Activated CD8-positive, alpha-beta T cell treated with anti-CD3 and anti-CD28 coated beads, Interleukin-2, amount 10 ng/mL, durations not matched to agents 7 days and 5 days (primary cell): ENCODE data around the gene ABCA2. TPM values are rescaled to one million over a fixed set of nuclear protein-coding genes. Genes with fewer than 3 reads are reported as not detected.

ENCODE experiments used
- ATAC-seq: fragments of 150-1000 bp; cut with Tn5 transposase; one replicate; pipeline ENCODE4 v1.10.0; 2021; ENCODE audit warnings: moderate library complexity
- CTCF ChIA-PET: fragments of 350-600 bp; sonication (Branson Sonifier 250); formaldehyde crosslinking; loops from one replicate; lab custom pipeline; 2021; ENCODE audit warnings: antibody characterized with exemption; lab: Charles Lee
- POLR2A ChIA-PET: fragments of 350-600 bp; sonication (Branson Sonifier 250); formaldehyde crosslinking; loops from one replicate; lab custom pipeline; 2021; ENCODE audit warnings: antibody characterized with exemption; lab: Charles Lee
- DNase-seq: peaks from one replicate; pipeline ENCODE4 v3.0.0-alpha.2; 2020
- H3K27ac Mint-ChIP-seq: one replicate; pipeline ENCODE4 v1.8.0; 2021; ENCODE audit warnings: mild to moderate bottlenecking, mixed read lengths
- H3K27me3 Mint-ChIP-seq: one replicate; pipeline ENCODE4 v1.8.0; 2021; ENCODE audit warnings: low read depth, mixed read lengths
- H3K36me3 Mint-ChIP-seq: one replicate; pipeline ENCODE4 v1.8.0; 2021; ENCODE audit warnings: low read depth, mixed read lengths
- H3K4me1 Mint-ChIP-seq: one replicate; pipeline ENCODE4 v1.8.0; 2021; ENCODE audit warnings: low read depth, mixed read lengths
- H3K4me3 Mint-ChIP-seq: one replicate; pipeline ENCODE4 v1.8.0; 2021; ENCODE audit warnings: mild to moderate bottlenecking, mixed read lengths
- H3K9me3 Mint-ChIP-seq: one replicate; pipeline ENCODE4 v1.8.0; 2022; ENCODE audit warnings: mixed read lengths; ENCODE audit not compliant: insufficient read depth
- total RNA-seq, 2 experiments: library from RNA; stranded (reverse); gene quantifications; one replicate each; pipeline ENCODE4 v1.2.3, GENCODE V29; 2021

ABCA2 gene
- 10 to 100 TPM; 61.5 to 62.0 TPM for total RNA-seq

- no peak for DNase-seq
- no peaks in the 10 kb centered on the region for H3K9me3 Mint-ChIP-seq
- peaks cover 62% of the 10 kb centered on the region for H3K4me1 Mint-ChIP-seq
- ChIA-PET CTCF (interaction anchor here (1.2 to 4.5 kb wide), 13 partner anchors 8 to 239 kb away, joined by 3 to 41 read pairs (median 6); partner anchors contain the start of genes AJM1, CLIC3, NPDC1 and PAXX), POLR2A (interaction anchor here (1.0 to 1.4 kb wide), 2 partner anchors 29 to 83 kb away, joined by 3 to 6 read pairs; partner anchors contain the start of gene FBXW5)
- no peaks in the 10 kb centered on the region for H3K36me3 Mint-ChIP-seq
- H3K27ac Mint-ChIP-seq: peak within 1 kb of the TSS; percentile 88
- H3K27me3 Mint-ChIP-seq: peaks cover 2% of the 10 kb centered on the region
- ATAC-seq: no peak
- peak within 1 kb of the TSS; percentile 78 for H3K4me3 Mint-ChIP-seq
These were observed at the start of gene ABCA2 for GRCh38 chr9:137027369-137028262. Gene ABCA2 (minus strand): TSS chr9:137028237. CDS start chr9:137028140, 97 bp downstream.

- H3K4me3 Mint-ChIP-seq: peak within 1 kb of the TSS; percentile 79
- no peaks in the 10 kb centered on the region for H3K27me3 Mint-ChIP-seq
- CTCF ChIA-PET: interaction anchor here (1.0 to 2.2 kb wide), 7 partner anchors 9 to 42 kb away, joined by 3 to 13 read pairs (median 5); partner anchors contain the start of gene MAN1B1
- H3K9me3 Mint-ChIP-seq: no peaks in the 10 kb centered on the region
- peaks cover 22% of the 10 kb centered on the region for H3K36me3 Mint-ChIP-seq
- peak; percentile 81 for DNase-seq
- H3K27ac Mint-ChIP-seq: peak within 1 kb of the TSS; percentile 85
- H3K4me1 Mint-ChIP-seq: peaks cover 14% of the 10 kb centered on the region
- ATAC-seq: peak; percentile 82
- POLR2A ChIA-PET: interaction anchor here (2.6 kb wide), 1 partner anchor 9 kb away, joined by 21 read pairs; the partner anchor contains the start of gene MAN1B1
These were observed 49.1 kb upstream of the ABCA2 start, which contains the start of gene UAP1L1 for GRCh38 chr9:137077010-137077747. Gene UAP1L1 (plus strand): TSS chr9:137077517. CDS start chr9:137077533, 16 bp downstream.

DNA sequence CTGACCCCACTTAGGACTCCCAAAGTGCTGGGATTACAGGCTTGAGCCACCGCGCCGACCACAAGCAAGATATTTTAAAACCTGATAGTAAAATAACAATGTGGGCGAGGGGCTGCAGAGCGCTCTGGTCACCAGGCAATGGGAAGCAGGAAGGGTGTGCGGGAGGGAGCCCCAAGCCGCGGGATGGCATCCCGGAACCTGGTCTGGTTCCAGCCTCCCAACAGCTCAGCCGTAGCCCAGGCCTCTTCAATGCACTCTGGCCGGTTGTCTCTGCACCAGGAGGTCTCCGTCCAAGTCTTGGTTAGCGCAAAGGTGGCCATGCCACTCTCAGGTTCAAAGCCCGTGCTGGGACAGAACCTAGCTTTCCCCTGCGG is 48.6 kb upstream of the ABCA2 start:
- ATAC-seq (no peak), DNase-seq (no peak)
- peak overlapping the region; percentile 68 for H3K4me3 Mint-ChIP-seq
- H3K9me3 Mint-ChIP-seq: no peaks in the 10 kb centered on the region
- CTCF ChIA-PET: interaction anchor here (1.0 to 2.2 kb wide), 6 partner anchors 9 to 41 kb away, joined by 3 to 13 read pairs (median 6); partner anchors contain the start of gene MAN1B1
- POLR2A ChIA-PET: interaction anchor here (2.6 kb wide), 1 partner anchor 10 kb away, joined by 21 read pairs; the partner anchor contains the start of gene MAN1B1
- peaks cover 16% of the 10 kb centered on the region for H3K4me1 Mint-ChIP-seq
- peak overlapping the region; percentile 73 for H3K27ac Mint-ChIP-seq
- H3K27me3 Mint-ChIP-seq: no peaks in the 10 kb centered on the region
- peaks cover 16% of the 10 kb centered on the region for H3K36me3 Mint-ChIP-seq

- POLR2A ChIA-PET: interaction anchor here (2.6 kb wide), 1 partner anchor 11 kb away, joined by 21 read pairs; the partner anchor contains the start of gene MAN1B1
- Mint-ChIP-seq H3K4me3 (no peak overlapping the region), H3K4me1 (peaks cover 28% of the 10 kb centered on the region), H3K27ac (no peak overlapping the region), H3K36me3 (peaks cover 14% of the 10 kb centered on the region), H3K9me3 (no peaks in the 10 kb centered on the region), H3K27me3 (no peaks in the 10 kb centered on the region)
- DNase-seq: no peak
- CTCF ChIA-PET: interaction anchor here (1.7 kb wide), 1 partner anchor 11 kb away, joined by 5 read pairs; no protein-coding TSS in a partner anchor
- no peak for ATAC-seq
These were observed 47.3 kb upstream of the ABCA2 start for GRCh38 chr9:137075275-137075775.

DNA sequence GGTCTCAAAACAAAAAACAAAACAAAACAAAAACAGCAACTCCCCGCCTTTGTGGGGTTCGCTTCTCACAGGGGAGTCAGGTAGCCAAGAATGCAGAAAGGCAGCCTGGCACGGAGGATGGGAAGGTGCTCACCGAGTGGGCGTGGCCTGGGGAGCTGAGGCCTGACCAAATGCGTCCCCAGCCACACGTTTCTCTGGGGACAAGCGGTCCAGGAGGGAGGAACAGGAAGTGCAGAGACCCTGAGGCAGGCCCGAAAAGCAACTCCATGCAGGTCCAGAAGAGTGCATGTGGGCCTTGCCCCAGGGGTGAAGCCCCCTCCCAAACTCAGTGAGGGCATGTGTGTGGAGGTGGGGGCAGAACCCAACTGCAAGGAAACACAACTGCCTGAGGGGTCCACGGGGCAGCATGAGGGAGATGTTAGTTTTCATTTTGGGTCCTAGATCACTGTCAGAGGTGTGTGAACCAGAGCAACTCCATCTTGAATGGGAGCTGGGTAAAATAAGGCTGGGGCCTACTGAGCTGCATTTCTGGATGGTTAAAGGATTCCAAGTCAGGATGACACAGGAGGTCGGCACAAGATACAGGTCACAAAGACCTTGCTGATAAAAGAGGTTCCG is 46.7 kb upstream of the ABCA2 start:
- no peak for ATAC-seq
- no peaks in the 10 kb centered on the region for H3K27me3 Mint-ChIP-seq
- H3K36me3 Mint-ChIP-seq: peaks cover 10% of the 10 kb centered on the region
- no peaks in the 10 kb centered on the region for H3K9me3 Mint-ChIP-seq
- ChIA-PET CTCF (interaction anchor here (1.7 kb wide), 1 partner anchor 11 kb away, joined by 5 read pairs; no protein-coding TSS in a partner anchor), POLR2A (no interaction called here)
- DNase-seq: no peak
- peaks cover 24% of the 10 kb centered on the region for H3K4me1 Mint-ChIP-seq
- H3K27ac Mint-ChIP-seq: no peak overlapping the region
- H3K4me3 Mint-ChIP-seq: no peak overlapping the region

DNA sequence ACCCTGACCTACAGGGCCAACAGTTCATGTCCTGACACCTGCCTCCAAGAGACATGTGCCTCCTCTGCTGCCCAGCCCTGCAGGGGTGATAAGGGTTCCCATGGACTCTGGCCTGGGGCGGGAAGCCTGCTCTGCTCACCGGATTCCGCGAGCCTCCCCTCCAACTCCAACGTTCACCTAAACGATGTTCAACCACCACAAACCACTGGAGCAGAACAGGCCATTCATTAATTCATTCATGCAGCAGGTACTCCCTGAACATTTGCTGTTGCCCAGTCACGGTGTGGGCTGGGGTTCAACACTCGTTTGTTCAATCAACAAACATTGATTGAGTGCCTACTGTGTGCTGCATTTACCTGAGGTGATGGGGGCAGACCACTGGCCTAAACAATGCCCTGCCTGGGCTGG is 46.0 kb upstream of the ABCA2 start:
- Mint-ChIP-seq H3K27me3 (no peaks in the 10 kb centered on the region), H3K4me3 (no peak overlapping the region), H3K27ac (no peak overlapping the region), H3K9me3 (no peaks in the 10 kb centered on the region), H3K36me3 (peaks cover 4% of the 10 kb centered on the region), H3K4me1 (peaks cover 22% of the 10 kb centered on the region)
- ChIA-PET CTCF (no interaction called here), POLR2A (no interaction called here)
- no peak for ATAC-seq
- no peak for DNase-seq

DNA sequence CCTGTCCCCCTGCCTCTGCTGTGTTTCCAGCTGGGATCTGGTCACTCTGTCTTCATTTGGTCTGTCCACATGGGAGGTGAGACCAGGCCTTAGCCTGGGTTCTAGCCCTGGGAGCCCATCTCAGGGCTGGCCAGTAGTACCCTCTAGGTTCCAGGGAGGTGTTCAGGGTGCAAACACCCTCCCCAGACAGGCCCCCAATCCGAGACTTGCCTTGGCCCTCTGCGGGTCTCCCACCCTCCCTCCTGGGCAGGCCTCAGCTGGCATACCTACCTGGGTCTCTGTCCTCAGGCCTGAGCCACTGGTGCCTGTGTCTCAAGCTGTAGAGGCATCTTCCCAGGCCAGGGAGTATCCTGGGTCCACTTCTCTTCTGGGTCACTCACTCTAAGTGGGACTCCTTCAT is 43.2 kb upstream of the ABCA2 start:
- DNase-seq (no peak), ATAC-seq (no peak)
- Mint-ChIP-seq H3K4me1 (peaks cover 28% of the 10 kb centered on the region), H3K27ac (peak overlapping the region; percentile 91), H3K9me3 (no peaks in the 10 kb centered on the region), H3K27me3 (no peaks in the 10 kb centered on the region), H3K36me3 (peaks cover 4% of the 10 kb centered on the region), H3K4me3 (peak overlapping the region; percentile 86)
- CTCF ChIA-PET: interaction anchor here (0.7 to 5.9 kb wide), 10 partner anchors 16 to 288 kb away, joined by 3 to 67 read pairs (median 5); partner anchors contain the start of gene MAN1B1
- POLR2A ChIA-PET: interaction anchor here (0.7 to 4.7 kb wide), 10 partner anchors 16 to 170 kb away, joined by 3 to 49 read pairs (median 3); partner anchors contain the start of genes ANAPC2, MAN1B1, SSNA1 and TUBB4B

- H3K36me3 Mint-ChIP-seq: peaks cover 4% of the 10 kb centered on the region
- H3K4me1 Mint-ChIP-seq: peaks cover 28% of the 10 kb centered on the region
- CTCF ChIA-PET: interaction anchor here (0.7 to 6.2 kb wide), 13 partner anchors 16 to 287 kb away, joined by 3 to 78 read pairs (median 6); partner anchors contain the start of genes MAN1B1 and NPDC1
- no peaks in the 10 kb centered on the region for H3K27me3 Mint-ChIP-seq
- no peaks in the 10 kb centered on the region for H3K9me3 Mint-ChIP-seq
- DNase-seq (no peak), ATAC-seq (no peak)
- H3K4me3 Mint-ChIP-seq: peak overlapping the region; percentile 86
- peak overlapping the region; percentile 91 for H3K27ac Mint-ChIP-seq
- POLR2A ChIA-PET: interaction anchor here (0.7 to 4.7 kb wide), 12 partner anchors 16 to 549 kb away, joined by 3 to 49 read pairs (median 4); partner anchors contain the start of genes ANAPC2, MAN1B1, SSNA1 and TUBB4B
These were observed 42.9 kb upstream of the ABCA2 start for GRCh38 chr9:137070906-137071275.

- peak within 1 kb of the TSS; percentile 91 for H3K27ac Mint-ChIP-seq
- no peaks in the 10 kb centered on the region for H3K27me3 Mint-ChIP-seq
- H3K36me3 Mint-ChIP-seq: peaks cover 7% of the 10 kb centered on the region
- peaks cover 28% of the 10 kb centered on the region for H3K4me1 Mint-ChIP-seq
- H3K4me3 Mint-ChIP-seq: peak within 1 kb of the TSS; percentile 86
- POLR2A ChIA-PET: interaction anchor here (0.7 to 4.7 kb wide), 13 partner anchors 11 to 549 kb away, joined by 3 to 49 read pairs (median 5); partner anchors contain the start of genes ANAPC2, MAN1B1, SSNA1 and TUBB4B
- H3K9me3 Mint-ChIP-seq: no peaks in the 10 kb centered on the region
- DNase-seq (peak; percentile 92), ATAC-seq (peak; percentile 90)
- CTCF ChIA-PET: interaction anchor here (1.1 to 6.2 kb wide), 14 partner anchors 11 to 287 kb away, joined by 3 to 78 read pairs (median 5); partner anchors contain the start of genes MAN1B1 and NPDC1
These were observed 42.3 kb upstream of the ABCA2 start, which contains the start of gene SAPCD2 for GRCh38 chr9:137070201-137070905. Gene SAPCD2 (minus strand): TSS chr9:137070557. CDS start chr9:137070460, 97 bp downstream.
